ENCODE measurements around the gene PRKAG2.

- TF ChIP-seq EZH2 (IDR thresholded peaks at IDR 0.05; ENCODE audit: borderline replicate concordance, low read length), result no peak
- no peak for TF ChIP-seq CTCF (conservative IDR thresholded peaks at IDR 0.05 in 1 of 2, IDR thresholded peaks at IDR 0.05 in 1 of 2; ENCODE audit: extremely low read depth in 1 of 2, insufficient read depth in 1 of 2, low read depth in 1 of 2, low read length in 2 of 2)
Measured at GRCh38 chr7:151592868-151593486, 283.9 kb downstream of the PRKAG2 start.

Measured in mammary epithelial cell (primary cell).